H1 (cell line): Measurements from ENCODE around the gene ZNF746.

Experiments used
- EZH2 ChIP-seq: fragments of 200-600 bp; sonication (generic); IDR thresholded peaks from 2 replicates; pipeline ENCODE4 v1.7.1; 2012; ENCODE audit warnings: low read depth, mild to moderate bottlenecking, moderate library complexity, low read length, inconsistent platforms; ENCODE audit not compliant: severe bottlenecking
- SP1 ChIP-seq: IDR thresholded peaks from 2 replicates; pipeline ENCODE4 v1.6.1; 2011; ENCODE audit warnings: low read depth, low read length
- TCF12 ChIP-seq: IDR thresholded peaks from 2 replicates; pipeline ENCODE4 v1.6.1; 2011; ENCODE audit warnings: low read depth, mild to moderate bottlenecking, low read length
- TF ChIP-seq, protein P1 (sequence below), 3 experiments: IDR thresholded peaks; 1 replicate in 2 of 3; 2 replicates in 1 of 3; pipeline versions ENCODE4 v1.5.1 to v1.6.1; 2011; ENCODE audit warnings: low read length in 3 of 3, mild to moderate bottlenecking in 3 of 3, inconsistent platforms in 2 of 3, low read depth in 1 of 3, moderate library complexity in 1 of 3; ENCODE audit not compliant: insufficient read depth in 1 of 3; ENCODE audit errors: control extremely low read depth in 1 of 3

DNA sequence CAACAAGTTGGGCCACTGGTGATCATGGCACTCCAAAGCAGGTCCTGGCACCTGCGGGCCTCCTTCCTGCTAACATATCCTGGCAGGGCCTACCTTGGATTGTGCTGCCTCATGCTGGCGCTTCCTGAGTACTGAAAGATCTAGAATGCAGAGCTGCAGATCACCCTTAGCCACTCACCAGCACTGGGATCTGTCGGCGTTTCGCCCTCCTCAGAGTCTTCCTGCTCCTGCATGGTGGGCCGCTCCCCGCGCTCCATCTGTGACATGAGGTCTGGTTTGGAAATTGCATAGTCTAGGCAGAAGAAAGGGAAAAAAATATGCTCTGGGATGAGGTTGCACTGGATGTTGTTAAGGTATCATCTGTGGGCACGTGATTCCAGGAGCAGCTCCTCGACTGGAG, 46.8 kb downstream of the ZNF746 start:
- TF ChIP-seq, protein P1, sequence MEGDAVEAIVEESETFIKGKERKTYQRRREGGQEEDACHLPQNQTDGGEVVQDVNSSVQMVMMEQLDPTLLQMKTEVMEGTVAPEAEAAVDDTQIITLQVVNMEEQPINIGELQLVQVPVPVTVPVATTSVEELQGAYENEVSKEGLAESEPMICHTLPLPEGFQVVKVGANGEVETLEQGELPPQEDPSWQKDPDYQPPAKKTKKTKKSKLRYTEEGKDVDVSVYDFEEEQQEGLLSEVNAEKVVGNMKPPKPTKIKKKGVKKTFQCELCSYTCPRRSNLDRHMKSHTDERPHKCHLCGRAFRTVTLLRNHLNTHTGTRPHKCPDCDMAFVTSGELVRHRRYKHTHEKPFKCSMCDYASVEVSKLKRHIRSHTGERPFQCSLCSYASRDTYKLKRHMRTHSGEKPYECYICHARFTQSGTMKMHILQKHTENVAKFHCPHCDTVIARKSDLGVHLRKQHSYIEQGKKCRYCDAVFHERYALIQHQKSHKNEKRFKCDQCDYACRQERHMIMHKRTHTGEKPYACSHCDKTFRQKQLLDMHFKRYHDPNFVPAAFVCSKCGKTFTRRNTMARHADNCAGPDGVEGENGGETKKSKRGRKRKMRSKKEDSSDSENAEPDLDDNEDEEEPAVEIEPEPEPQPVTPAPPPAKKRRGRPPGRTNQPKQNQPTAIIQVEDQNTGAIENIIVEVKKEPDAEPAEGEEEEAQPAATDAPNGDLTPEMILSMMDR (IDR thresholded peaks at IDR 0.05; ENCODE audit: control extremely low read depth in 1 of 3, insufficient read depth in 1 of 3, low read depth in 1 of 3, low read length in 3 of 3) = peak in 1 of 3 experiments; percentile 7; a peak in 1 of 4 replicates
- TF ChIP-seq EZH2 (no peak), TCF12 (no peak), SP1 (no peak)
